ENCODE data around the gene SPON2. TPM values are rescaled to one million over a fixed set of nuclear protein-coding genes. Genes with fewer than 3 reads are reported as not detected.

Gene SPON2
- total RNA-seq (2021), result 1.7 and 2.3 TPM in 2 replicates
- long read RNA-seq, transcript SPON2-201 (6 exons, 1,869 nt), result major isoform, 9 of 9 reads
- long read RNA-seq, partial matches to known transcripts, result 0 of 9 reads
- long read RNA-seq, other reads (novel, unspliced or antisense), result 0 of 9 reads

DNA sequence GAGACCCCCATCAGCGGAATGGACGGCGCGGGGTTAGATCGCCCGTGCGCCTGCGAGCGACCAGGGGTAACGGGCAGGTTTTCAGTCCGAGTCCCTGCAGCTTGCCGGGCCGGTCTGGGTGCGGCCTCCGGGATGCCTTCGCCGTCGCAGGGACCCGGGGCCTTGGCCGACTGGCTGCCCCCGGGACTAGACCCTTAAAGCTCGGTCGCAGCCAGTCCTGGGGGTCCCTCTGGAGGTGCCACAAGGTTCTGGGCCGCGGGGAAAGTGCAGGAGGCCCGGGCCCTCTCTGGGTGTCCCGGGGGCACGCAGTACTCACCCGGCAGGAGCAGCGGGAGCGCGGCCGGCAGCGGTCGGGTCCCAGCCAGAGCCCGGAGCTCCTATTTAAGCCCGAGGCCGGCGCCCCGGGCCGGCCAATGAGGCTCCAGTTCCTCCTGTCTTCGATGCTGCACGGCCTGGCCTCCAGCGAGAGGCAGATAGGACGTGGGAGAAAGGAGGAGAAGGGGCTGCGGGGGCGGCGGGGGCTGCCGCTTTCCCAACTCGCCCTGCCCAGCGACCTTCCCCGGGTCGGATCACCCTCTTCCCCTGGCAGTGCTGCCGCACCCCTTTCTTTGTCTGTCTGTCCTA lies at the start of gene SPON2:
SPON2 (minus strand) TSS at position 356 of the 624 bp plus-strand sequence.
- DNase-seq, result peak; percentile 56
- H3K36me3 Mint-ChIP-seq (ENCODE audit: insufficient read depth in 1 of 3, low read depth in 3 of 3), result no peaks in the 10 kb centered on the region
- Histone ChIP-seq H3K9me3 (ENCODE audit: control insufficient read depth, low read depth, low read length) (no peaks in the 10 kb centered on the region), H4K8ac (replicated peaks; ENCODE audit: insufficient read length, low read depth, low read length) (no peak within 1 kb of the TSS), H3K4me2 (ENCODE audit: insufficient read depth, insufficient read length, low read length) (peak within 1 kb of the TSS; percentile 30), H4K91ac (ENCODE audit: insufficient read length, low read depth, low read length) (no peak within 1 kb of the TSS), H3K23me2 (ENCODE audit: insufficient read length, low read depth, low read length, poor library complexity, severe bottlenecking) (peaks cover 11% of the 10 kb centered on the region), H3K14ac (ENCODE audit: insufficient read depth, low read length) (no peak within 1 kb of the TSS; the same call in 1 of the 2 replicates), H2BK15ac (ENCODE audit: low read depth, low read length) (no peak within 1 kb of the TSS), H3T11ph (ENCODE audit: low read length) (no peak within 1 kb of the TSS), H4K5ac (ENCODE audit: insufficient read length, low read depth, low read length) (no peak within 1 kb of the TSS), H3K4me1 (ENCODE audit: insufficient read depth, low read length) (no peaks in the 10 kb centered on the region), H2BK5ac (ENCODE audit: insufficient read length, low read length) (no peak within 1 kb of the TSS), H2BK120ac (ENCODE audit: low read depth, low read length, poor library complexity, severe bottlenecking) (no peak within 1 kb of the TSS), H3K27ac (ENCODE audit: insufficient read length, low read depth, low read length) (no peak within 1 kb of the TSS), H4K20me1 (ENCODE audit: control insufficient read depth, insufficient read depth, insufficient read length) (no peaks in the 10 kb centered on the region), H3K23ac (ENCODE audit: insufficient read length, low read depth, low read length) (no peak within 1 kb of the TSS), H3K9ac (ENCODE audit: extremely low read depth, insufficient read length, low read length) (no peak within 1 kb of the TSS), H3K79me2 (ENCODE audit: insufficient read depth, low read length) (no peaks in the 10 kb centered on the region), H2BK20ac (ENCODE audit: low read depth, low read length, poor library complexity, severe bottlenecking) (no peak within 1 kb of the TSS), H3K27me3 (ENCODE audit: insufficient read depth, low read length) (peaks cover 48% of the 10 kb centered on the region; the same call in 1 of the 2 replicates), H3K79me1 (ENCODE audit: insufficient read depth, low read depth, low read length, poor library complexity, severe bottlenecking) (no peaks in the 10 kb centered on the region), H3K56ac (ENCODE audit: insufficient read length, low read depth, low read length) (no peak within 1 kb of the TSS), H3K4ac (ENCODE audit: low read depth, low read length) (no peak within 1 kb of the TSS), H2AK5ac (ENCODE audit: insufficient read length, low read length) (no peak within 1 kb of the TSS), H2AFZ (ENCODE audit: low read length) (no peak within 1 kb of the TSS), H3K18ac (ENCODE audit: insufficient read length, low read depth, low read length) (no peak within 1 kb of the TSS), H2BK12ac (ENCODE audit: insufficient read length, low read depth, low read length) (no peak within 1 kb of the TSS)
- H3K4me3 Mint-ChIP-seq, result peak within 1 kb of the TSS; percentile 8 to 74; a peak in 4 of 5 replicates
- peaks cover 0 to 5% of the 10 kb centered on the region in 2 experiments; a peak in 1 of 4 replicates for H3K4me1 Mint-ChIP-seq
- no peak within 1 kb of the TSS for H3K27ac Mint-ChIP-seq
- no CpG with 5 or more reads among the region's 54 CpGs for WGBS (ENCODE audit: extremely low coverage, insufficient read length, low lambda C conversion rate)
- TF ChIP-seq, protein P1, sequence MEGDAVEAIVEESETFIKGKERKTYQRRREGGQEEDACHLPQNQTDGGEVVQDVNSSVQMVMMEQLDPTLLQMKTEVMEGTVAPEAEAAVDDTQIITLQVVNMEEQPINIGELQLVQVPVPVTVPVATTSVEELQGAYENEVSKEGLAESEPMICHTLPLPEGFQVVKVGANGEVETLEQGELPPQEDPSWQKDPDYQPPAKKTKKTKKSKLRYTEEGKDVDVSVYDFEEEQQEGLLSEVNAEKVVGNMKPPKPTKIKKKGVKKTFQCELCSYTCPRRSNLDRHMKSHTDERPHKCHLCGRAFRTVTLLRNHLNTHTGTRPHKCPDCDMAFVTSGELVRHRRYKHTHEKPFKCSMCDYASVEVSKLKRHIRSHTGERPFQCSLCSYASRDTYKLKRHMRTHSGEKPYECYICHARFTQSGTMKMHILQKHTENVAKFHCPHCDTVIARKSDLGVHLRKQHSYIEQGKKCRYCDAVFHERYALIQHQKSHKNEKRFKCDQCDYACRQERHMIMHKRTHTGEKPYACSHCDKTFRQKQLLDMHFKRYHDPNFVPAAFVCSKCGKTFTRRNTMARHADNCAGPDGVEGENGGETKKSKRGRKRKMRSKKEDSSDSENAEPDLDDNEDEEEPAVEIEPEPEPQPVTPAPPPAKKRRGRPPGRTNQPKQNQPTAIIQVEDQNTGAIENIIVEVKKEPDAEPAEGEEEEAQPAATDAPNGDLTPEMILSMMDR (conservative IDR thresholded peaks at IDR 0.05), result no peak
- no peaks in the 10 kb centered on the region; a peak in 1 of 5 replicates for H3K9me3 Mint-ChIP-seq
- H3K27me3 Mint-ChIP-seq (ENCODE audit: low read depth), result peaks cover 91% of the 10 kb centered on the region

Data from H9 (cell line).